GM12875 (cell line): ENCODE data around the gene KCNJ10.

Source experiments
- H3K4me3 ChIP-seq: one replicate; pipeline ENCODE4 v1.5.1; 2011; ENCODE audit warnings: low read depth, low read length, control low read depth
- CTCF ChIP-seq: IDR thresholded peaks from 2 replicates; pipeline ENCODE4 v1.5.1; 2011; ENCODE audit warnings: low read depth, mild to moderate bottlenecking, control low read depth, inconsistent platforms, low read length, moderate library complexity, borderline replicate concordance; ENCODE audit not compliant: insufficient read depth

KCNJ10 gene

DNA sequence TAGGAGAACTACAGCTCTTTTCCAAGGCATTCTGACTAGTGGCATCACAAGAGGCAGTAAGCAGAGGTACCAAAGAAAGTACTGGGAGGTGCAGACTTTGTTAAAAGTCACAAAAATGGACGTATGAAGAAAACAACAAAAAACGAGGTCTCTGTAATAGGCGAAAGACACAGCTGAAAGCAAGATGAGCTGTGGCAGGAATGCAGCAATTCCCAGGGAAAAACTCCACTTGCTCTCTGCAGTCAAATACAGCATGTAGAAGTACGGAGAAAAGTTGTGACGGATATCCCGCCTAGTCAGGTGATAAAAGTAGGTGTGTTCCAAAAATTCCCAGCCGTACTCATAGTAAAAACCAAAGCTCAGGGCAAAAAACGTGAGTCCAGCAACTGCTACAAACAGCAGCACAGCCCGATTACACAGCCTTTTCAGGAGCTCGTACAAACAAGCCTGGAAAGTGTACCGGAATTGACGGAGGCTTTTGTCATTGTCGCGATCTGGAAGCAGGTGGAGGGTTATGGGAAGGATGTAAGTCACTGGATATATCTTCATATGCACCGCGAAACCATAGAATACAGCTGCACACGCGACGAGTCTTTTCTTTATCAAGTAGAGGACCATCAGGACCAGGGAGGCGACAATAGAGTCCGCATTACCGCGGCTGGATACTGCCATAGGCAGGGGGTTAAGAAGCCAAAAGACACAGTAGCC lies 39.1 kb downstream of the KCNJ10 start:
- TF ChIP-seq CTCF: no peak

GRCh38 chr1:160028426-160028825 lies 41.5 kb downstream of the KCNJ10 start:
- no peak overlapping the region for H3K4me3 ChIP-seq
- TF ChIP-seq CTCF: no peak

More for the DNA sequence above, 39.1 kb downstream of the KCNJ10 start:
- peak overlapping the region; percentile 66 for H3K4me3 ChIP-seq

- no peak overlapping the region for H3K4me3 ChIP-seq
- TF ChIP-seq CTCF: no peak
These were observed 44.6 kb downstream of the KCNJ10 start for GRCh38 chr1:160025314-160025713.

- no peak for TF ChIP-seq CTCF
- H3K4me3 ChIP-seq: no peak overlapping the region
These were observed 45.6 kb downstream of the KCNJ10 start for GRCh38 chr1:160024195-160024905.

GRCh38 chr1:160022330-160023310 lies 47.3 kb downstream of the KCNJ10 start:
- no peak overlapping the region for H3K4me3 ChIP-seq
- TF ChIP-seq CTCF: no peak

GRCh38 chr1:160021376-160022074 lies 48.4 kb downstream of the KCNJ10 start:
- no peak for TF ChIP-seq CTCF
- H3K4me3 ChIP-seq: no peak overlapping the region
